GM18498 (cell line): Measurements from ENCODE around the gene MEGF11.

Source experiments
- ATAC-seq: cut with Tn5 transposase; IDR thresholded peaks from one replicate; pipeline ENCODE4 v1.9.1; 2021; ENCODE audit warnings: mild to moderate bottlenecking, moderate library complexity; ENCODE audit not compliant: unreplicated experiment

MEGF11 gene

DNA sequence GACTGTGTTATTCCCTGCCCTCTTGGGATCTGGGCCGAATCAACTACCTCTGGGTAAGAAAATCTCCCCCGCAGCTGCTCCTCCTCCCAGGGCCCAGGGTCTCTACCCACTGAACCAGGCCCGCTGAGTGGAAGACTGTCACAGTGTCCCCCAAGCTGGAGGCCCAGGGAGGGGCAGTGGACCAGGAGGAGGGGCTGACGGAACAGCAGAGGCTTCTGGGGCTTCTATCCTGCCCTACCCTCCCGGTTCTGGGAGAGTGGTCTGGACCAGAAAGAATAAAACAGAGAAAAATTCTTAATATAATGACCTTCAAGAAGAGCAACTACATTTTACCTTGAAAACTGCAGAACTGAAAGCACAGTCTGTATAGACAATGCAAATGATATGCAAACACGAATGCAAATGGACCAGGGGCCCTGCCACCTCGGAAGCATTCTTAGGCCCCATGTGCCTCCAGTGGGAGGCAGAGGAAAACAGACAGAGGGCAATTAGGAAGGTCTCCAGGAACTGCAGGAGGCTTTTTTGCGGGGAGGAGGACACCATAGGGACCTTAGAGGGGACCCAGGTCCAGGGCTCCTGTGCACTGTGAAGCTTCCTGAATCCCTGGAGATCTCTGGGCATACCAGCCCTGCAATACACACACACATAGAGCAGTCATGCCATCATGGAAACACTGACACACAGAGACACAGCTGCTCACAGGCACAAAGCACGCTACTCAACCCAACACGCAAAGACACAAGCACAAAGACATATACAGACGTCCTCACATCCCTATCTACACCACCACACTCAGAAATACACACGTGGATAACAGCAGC lies 12.3 kb downstream of the MEGF11 start:
- no peak for ATAC-seq

DNA sequence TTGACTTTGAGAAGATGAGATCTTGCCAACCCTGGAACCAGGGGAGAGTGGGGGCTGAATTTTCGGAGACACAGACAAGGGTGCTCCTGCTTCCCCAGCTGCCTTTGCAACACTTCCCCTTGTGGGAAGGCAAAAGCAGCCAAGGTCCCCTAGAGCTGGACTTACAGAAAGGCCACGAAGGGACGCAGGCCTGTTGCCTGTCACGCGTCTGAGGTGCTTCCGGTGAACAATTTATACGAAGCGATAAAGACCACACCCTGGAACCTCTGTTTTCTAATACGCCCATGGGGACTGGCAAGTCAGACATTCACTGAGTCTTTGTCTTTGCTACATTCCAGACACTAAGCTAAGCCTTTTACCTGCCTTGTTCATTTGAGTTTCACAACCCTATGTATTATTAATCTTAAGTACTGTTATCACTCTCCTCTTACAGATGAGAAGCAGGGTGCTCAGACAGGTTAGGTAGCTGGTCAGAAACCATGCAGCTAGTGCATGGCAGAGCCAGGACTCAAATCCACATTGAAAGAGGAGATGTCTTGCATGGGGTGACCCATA lies 13.2 kb downstream of the MEGF11 start:
- no peak for ATAC-seq

DNA sequence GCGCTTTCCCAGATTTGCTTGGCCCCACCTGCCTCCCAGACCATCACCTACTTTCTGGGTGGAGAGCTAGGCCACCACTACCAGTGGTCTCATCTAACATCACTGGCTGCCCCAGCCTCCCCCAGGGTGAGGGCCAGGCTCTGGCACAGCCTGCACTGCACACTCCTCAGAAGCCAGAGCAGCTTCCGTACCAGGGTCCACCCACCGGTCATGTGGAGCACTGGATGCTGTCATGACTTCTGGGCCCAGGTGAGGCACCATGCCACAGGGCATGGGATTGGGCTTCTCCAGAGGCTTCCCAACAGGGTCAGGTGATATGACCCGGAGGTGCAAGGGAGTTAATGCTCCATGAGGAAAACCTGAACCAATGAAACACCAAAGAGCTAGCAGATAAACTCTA lies 14.0 kb downstream of the MEGF11 start:
- no peak for ATAC-seq

DNA sequence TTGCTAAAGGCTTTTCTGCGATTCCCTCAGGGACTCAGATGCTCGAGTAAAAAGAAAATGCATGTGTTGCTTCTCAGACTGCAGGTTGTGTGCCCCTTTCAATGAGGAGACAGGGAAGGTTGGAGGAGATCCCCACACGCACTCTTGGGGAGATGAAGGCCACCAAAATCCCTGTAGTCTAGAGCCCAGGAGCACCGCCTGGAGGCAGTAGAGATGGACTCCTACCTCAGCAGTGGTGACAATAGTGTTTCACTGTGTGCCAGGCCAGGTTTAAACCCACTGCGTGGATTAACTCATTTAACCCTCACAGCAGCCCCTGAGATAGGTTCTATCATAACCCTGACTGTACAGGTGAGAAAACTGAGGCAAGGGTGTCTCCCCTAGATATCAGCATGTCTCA lies 15.2 kb downstream of the MEGF11 start:
- ATAC-seq, result no peak

DNA sequence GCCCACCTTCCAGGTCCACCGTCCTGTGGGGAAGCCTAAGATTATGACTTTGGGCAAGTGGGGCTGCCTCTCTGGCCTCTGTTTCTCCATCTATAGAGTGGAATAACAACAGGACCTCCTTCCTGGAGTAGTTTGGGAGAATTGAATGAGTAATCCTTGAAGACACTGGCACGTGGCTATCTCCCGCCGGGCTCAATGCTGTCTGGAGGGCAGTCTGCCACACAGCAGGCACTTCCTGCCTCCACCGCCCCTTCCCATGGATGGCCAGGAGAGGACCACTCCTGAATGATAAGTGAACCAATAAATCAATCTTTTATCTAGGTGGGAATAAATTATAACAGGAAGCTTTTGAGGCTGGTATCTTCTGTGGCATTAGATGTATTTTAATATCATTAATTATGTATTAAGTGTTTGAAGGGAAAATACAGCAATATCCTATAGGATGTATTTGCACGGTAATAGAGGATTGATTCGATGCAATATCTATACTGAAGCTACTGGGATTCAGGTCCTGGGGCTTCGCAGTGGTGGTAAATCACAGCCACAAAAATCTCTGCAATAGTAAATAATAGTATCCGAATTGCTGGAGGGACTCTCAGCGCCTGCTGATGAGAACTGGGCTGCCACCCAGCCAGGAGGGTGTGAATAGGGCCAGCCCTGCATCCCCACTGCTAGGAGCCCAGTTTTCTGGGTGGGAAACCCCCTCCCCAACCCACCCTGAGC lies 15.9 kb downstream of the MEGF11 start:
- ATAC-seq, result no peak

DNA sequence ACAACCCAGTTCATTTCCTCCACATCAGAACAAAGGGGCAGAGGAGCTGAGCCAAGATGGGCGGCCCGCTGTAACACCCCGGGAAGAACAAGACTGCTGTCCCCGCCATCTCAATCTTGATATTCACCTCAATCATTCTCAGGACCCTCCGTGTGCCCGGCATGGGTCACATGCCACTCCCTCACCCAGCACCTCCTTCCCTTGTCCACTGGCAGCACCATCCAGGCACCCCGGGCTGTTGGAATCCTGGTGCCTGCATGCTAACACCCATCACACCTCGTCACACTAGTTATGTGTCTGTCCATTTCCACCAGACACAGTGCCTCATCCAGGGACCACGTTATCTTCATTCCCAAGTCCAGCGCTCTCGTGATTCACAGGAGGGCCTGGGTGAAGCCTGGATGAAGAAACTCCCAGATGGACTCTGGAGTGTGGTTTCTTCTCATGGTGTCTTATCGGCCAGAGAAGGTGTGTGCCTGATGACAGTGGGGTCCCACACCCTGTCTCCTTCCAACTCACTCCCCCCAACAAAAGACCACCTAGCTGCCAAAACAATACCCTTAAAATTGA lies 16.7 kb downstream of the MEGF11 start:
- no peak for ATAC-seq

DNA sequence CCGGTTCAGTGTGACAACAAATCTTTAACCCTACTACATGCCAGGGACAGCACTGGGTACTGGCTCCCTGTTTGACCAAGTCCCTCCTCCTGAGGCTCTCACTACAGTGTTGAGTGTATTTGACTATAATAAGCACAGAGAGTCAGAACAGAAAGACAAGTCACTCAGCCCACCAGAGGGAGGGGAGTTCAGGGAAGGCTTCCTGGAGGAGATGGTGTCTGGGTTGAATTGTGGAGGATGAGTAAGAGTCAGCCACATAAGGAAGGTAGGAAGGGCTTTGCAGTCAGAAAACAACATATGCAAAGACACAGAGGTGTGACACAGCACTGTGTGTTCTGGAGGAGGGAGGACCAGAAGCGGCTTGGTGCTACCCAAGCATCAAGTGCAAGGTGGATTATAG lies 17.7 kb downstream of the MEGF11 start:
- no peak for ATAC-seq

DNA sequence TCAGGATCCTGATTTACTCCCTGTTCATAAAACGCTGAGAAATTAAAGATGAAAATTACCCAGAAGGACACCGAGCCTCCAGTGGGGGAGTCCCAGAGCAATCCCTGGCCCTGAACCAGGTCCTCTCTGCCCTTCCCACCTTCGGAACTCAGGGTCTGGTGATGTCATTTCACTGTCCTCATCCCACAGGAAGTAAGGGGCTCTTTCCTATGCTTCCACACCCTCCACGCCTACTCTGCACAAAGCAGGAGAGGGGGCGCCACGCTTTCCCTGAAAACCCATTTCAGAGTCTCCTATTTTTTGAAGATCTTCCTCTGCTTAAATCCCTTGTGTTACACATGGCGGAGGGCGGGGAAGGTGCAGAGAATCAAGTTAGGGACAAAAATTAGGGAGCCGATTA lies 18.8 kb downstream of the MEGF11 start:
- no peak for ATAC-seq

DNA sequence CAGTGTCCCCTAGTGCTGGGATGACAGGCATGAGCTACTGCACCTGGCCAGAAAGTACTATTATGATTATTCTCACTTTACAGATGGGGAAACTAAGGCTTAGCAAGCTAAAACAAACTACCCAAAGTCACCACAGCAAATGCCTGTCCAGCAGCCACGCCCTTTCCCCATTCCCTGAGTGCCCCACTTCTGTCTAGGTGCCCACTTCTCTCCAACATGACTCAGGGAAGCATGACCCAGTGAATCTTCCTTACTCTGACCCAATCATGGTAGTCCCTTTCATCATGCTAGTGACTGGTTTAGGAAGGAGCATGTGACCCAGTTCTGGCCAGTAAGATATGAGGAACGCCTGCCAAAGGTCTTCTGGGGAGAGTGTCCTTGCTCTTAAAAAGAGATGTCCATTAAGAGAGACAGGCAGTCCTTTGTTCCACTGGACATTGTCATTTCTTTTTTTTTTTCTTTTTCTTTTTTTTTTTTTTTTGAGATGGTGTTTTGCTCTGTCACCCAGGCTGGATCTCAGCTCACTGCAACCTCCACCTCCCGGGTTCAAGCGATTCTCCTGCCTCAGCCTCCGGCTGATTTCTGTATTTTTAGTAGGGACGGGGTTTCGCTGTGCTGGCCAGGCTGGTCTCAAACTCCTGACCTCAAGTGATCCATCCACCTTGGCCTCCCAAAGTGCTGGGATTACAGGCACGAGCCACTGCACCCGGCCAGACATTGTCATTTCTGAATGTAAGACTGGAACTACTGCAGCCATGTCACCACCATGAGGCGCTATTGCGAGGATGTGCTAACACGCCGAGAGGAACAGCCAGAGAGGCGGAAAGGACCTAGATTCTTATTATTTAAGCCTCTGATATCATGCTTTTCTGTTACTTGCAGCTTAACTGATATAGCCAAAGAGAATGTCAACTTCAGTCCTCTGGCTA lies 19.8 kb downstream of the MEGF11 start:
- ATAC-seq, result no peak

DNA sequence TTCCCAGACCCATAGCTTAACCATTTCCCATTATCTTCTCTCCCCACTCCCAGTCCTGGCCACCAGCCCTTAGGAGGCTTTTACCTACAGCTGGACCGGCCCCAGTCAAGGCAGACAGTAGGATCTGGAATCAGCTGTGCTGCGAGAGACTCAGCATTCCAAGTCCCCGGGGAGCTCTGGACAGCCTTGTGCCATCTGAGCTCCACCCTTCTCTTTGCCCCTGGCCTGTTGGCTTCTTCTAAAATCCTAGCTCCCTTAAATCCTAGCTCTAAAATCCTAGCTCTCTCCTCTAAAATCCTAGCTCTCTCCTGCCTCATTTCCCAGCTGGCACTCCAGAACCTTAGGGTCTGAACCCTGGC lies 21.3 kb downstream of the MEGF11 start:
- ATAC-seq, result no peak

DNA sequence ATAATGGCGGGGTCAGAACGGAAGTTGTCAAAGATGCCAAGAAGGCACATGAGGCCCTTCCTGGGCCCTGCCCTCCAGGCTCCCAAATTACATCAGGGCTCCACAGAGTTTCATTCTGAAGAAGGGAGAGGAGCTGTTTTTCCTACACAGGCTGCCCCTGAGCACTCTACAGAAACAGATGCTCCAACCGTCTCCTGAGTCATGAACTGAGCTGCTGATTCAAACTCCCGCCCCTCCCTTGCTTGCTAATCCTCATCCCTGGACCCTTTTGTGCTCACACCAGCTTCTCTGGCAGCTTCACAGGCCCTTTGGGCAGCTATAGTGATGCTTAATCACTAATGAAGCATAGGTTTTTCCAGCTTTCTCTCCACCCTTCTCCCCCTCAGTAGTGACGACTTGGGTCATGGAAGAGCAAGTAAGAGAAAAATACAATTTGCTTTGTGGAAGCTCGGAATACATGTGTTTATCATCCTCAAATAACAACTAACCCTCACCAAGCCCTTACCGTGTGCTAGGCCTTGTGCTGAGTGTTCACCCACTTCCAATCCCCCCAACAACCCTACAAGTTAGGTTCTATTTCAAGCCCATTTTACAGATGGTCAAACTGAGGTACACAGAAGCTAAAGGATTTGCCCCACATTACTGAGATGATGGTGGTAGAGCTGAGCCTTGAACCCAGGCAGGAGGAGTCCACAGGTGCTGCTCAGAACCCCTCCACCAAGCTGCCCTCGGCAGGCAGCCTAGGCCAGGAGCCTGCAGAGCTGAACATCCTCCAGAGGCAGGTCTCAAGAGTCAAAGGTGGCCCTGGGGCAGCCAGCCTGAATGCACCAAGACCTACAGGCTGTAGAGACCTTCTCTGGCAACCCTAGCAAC lies 21.9 kb downstream of the MEGF11 start:
- no peak for ATAC-seq

DNA sequence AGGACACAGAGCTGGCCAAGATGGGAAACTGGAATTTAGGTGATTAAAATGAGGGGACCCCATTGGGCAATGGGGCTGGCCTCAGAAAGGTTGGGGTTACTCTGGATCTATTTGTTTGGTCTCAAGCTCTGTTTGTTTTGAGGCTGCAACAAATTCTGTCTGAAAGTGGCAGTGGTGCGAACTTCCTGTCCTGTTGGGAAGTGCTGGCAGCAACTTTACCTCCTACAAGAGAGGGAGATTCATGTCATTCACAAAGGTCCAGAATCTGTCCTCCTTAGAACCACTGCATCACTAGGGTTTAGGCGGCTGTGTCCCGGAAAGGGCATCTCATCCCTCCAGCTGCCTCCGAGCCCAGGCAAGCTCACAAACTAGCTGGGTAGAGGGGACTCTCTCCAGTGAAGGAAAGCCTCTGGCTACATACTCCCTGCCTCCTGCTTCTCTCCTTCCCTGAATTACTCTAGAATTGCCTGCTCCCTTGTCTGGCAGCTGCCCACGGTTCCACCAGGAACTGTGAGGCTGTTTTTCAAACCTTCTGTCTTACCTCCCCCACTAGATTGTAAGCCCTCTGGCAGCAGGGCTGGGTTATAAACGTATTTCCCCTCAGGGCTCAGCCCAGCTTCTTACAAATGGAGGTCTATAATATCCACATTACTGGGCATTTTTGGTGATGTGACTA lies 23.6 kb downstream of the MEGF11 start:
- no peak for ATAC-seq

DNA sequence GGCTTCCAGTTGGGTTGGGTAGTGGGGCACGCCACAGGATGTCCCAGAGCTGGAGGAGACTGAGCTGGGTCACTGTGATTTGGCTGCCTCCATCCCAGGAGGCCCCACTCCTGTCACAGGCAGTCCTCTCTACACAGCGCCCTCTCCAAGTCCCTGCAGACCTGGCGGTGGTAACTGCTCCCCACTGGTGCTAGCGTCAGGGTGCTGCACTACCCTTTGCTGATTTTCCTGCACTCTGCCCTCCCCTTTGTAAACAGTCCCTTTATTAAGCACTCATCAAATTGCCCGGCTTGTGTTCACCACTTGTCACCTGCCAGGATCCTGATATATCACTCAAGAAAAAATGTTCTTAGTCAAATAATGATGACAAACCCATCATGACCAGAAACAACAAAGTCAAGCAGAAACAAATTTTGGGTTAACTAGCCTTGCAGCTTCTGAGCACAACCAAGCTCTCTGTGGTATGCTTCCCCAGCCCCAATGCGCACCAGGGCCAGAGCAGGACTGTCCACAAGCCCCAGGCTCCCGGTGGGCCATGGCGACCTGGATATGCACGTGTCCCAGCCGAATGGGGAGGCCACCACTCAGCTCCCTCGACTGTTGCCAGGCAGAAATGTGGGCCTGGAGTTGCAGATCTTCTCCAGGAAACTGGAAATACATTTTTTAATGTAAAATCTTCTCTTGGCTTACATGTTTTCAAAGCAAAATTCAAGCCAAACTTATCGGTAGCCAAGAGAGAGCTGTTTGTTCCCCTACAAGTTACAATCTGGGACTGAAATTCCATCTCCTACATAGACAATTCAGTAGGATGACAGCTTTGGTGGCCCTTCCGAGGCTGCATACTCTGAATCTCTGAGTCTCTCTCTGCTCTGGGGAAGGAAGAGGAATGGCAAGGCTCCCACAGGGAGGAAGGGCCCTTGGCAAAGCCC lies 24.5 kb downstream of the MEGF11 start:
- no peak for ATAC-seq

DNA sequence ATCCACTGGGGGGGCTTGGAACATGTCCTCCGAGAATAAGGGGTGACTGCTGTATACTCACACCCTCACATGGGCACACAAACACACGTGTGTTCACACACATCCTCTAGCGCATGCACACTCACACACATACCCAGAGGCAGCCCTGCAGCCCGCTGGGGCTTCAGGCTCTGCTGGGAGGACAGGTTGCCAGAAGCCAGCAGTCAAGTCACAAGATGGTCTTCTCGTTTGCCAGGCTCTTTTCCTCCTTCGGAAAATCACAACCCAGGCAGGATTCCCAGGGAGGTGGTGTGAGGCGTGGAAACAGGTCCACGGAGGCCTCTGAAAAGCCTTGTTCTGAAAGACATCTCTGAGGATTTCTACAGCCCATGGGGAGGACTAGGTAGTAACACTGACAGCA lies 26.8 kb downstream of the MEGF11 start:
- ATAC-seq, result no peak

DNA sequence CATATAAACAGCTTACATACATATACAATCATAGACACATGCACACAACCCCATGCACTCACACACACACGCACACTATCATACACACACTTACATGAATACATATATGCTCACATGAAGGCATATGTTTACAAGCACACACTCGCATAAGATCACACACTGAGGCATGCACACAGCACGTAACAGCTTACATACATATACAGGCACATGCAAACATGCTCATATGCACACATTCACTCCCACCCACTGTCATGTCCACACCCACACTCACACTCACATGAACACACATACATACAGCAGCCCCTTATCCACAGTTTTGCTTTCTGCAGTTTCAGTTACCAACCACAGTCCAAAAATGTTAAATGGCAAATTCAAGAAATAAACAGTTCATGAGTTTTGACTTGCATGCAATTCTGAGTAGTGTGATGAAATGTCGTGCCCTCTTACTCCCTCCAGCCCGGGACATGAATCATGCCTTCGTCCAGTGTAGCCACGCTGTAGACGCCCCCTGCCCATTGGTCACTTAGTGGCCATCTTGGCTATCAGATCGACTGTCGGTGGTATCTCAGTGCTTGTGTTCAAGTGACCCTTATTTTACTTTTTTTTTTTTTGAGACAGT lies 27.8 kb downstream of the MEGF11 start:
- no peak for ATAC-seq

DNA sequence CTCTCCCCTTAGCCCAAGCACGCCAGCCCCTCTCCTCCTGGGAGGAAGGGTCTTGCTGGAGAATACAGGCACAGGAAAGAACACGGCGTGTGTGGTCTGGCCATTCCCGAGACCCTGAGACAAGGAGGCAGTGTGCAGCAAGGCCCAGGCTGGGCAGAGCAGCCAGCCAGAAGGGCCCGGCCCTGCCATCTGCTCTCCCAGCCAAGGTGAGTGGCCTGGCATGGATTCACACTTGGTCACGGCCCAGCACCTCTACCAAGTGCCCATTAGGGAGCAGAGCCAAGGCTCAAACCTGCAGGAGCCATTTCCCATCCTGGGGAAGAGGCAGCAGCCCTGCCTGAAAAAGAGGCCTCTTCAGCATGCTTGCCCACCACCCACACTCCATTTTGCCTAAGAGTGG lies 28.6 kb downstream of the MEGF11 start:
- ATAC-seq, result no peak

DNA sequence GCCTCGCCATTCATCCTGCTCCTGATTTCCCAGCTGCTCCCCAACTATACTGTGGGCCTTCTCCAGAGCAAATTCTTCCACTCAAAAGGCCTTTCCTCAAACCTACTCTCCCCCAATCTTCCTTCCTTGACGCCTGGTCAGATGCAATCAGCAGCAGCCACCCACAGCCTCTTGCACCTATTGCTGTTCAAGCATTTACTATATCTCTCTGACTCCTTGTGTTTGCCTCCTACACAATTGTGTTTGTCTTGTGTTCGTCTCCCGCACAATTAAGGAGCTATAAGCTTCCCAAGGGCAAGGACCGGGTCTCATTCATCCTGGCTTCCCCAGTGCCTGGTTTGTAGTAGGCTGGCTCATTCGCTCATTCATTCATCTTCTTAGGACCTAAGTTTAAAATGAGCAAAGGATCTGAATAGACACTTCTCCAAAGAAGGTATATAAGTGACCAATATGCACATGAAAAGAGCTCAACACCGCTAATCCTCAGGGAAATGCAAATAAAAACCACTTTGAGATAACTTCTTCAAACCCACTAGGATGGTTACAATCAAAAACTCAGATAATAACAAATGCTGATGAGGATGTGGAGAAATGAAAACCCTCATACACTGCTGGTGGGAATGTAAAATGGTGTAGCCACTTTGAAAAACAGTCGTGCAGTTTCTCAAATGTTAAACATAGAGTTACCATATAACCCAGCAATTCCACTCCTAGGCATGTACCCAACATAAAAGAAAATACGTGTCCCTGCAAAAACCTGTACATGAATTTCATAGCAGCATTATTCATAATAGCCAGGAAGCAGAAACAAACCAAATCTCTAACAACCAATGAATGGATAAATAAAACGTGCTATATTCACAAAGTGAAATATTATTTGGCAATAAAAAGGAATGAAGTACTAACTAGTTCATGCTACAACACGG lies 31.0 kb downstream of the MEGF11 start:
- ATAC-seq, result no peak
